Tibial nerve (tissue), 4 donors: ENCODE data around the gene NOL4L.

Source experiments
- EP300 ChIP-seq, 2 donors: sonication (generic); formaldehyde crosslinking; IDR thresholded peaks; one replicate each; pipeline ENCODE4 v1.6.1; 2017; ENCODE audit warnings: antibody characterized with exemption in 2 of 2, mild to moderate bottlenecking in 1 of 2
- POLR2A ChIP-seq, 2 donors: fragments of 450-650 bp; IDR thresholded peaks; one replicate each; pipeline ENCODE4 v1.6.1; 2017; ENCODE audit warnings: antibody characterized with exemption in 2 of 2, mild to moderate bottlenecking in 2 of 2, moderate library complexity in 2 of 2
- TF ChIP-seq, protein P1 (sequence below), 5 experiments: fragments of 200-600 bp in 3 of 5; fragments of 450-650 bp in 2 of 5; sonication (generic) in 3 of 5; IDR thresholded peaks; one replicate each; pipeline ENCODE4 v1.5.1; 2016 to 2019; ENCODE audit warnings: antibody characterized with exemption in 5 of 5, mild to moderate bottlenecking in 3 of 5, moderate library complexity in 2 of 5

DNA sequence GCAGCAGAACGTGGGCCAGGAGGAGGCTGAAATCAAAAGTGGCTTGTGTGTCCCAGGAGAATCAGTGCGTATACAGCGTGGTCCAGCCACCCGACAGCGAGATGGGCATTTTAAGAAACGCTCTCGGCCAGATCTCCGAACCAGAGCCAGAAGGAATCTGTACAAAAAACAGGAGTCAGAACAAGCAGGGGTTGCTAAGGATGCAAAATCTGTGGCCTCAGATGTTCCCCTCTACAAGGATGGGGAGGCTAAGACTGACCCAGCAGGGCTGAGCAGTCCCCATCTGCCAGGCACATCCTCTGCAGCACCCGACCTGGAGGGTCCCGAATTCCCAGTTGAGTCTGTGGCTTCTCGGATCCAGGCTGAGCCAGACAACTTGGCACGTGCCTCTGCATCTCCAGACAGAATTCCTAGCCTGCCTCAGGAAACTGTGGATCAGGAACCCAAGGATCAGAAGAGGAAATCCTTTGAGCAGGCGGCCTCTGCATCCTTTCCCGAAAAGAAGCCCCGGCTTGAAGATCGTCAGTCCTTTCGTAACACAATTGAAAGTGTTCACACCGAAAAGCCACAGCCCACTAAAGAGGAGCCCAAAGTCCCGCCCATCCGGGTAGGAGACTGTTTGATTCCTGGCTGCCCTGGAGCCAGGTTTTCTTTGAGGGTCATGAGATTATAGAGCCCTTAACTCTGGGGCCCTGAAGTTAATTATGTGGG, 151.7 kb downstream of the NOL4L start:
- TF ChIP-seq, protein P1, sequence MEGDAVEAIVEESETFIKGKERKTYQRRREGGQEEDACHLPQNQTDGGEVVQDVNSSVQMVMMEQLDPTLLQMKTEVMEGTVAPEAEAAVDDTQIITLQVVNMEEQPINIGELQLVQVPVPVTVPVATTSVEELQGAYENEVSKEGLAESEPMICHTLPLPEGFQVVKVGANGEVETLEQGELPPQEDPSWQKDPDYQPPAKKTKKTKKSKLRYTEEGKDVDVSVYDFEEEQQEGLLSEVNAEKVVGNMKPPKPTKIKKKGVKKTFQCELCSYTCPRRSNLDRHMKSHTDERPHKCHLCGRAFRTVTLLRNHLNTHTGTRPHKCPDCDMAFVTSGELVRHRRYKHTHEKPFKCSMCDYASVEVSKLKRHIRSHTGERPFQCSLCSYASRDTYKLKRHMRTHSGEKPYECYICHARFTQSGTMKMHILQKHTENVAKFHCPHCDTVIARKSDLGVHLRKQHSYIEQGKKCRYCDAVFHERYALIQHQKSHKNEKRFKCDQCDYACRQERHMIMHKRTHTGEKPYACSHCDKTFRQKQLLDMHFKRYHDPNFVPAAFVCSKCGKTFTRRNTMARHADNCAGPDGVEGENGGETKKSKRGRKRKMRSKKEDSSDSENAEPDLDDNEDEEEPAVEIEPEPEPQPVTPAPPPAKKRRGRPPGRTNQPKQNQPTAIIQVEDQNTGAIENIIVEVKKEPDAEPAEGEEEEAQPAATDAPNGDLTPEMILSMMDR (IDR thresholded peaks at IDR 0.05), result no peak
- TF ChIP-seq POLR2A (IDR thresholded peaks at IDR 0.05) (no peak), EP300 (IDR thresholded peaks at IDR 0.05) (peak in 1 of 2 donors; percentile 49)
